Fibroblast of lung (primary cell): ENCODE results near the gene IGIP. TPM values are rescaled to one million over a fixed set of nuclear protein-coding genes. Genes with fewer than 3 reads are reported as not detected.
"Not testable (repeated sequence)": the region's sequence is repeated elsewhere in the genome, so short reads cannot be mapped to it uniquely, and the experiment has no call there.

Source experiments
- DNase-seq, 2 donors: peaks; one replicate each; pipeline versions ENCODE4 v3.0.0 to v3.0.0-alpha.2; 2010; ENCODE audit warnings: low read depth in 2 of 2
- H2AFZ ChIP-seq: 2 replicates; pipeline ENCODE4 v1.5.1; 2012; ENCODE audit warnings: low read length, control low read depth, inconsistent platforms
- H3K27ac ChIP-seq: 2 replicates; pipeline ENCODE4 v1.5.1; 2011; ENCODE audit warnings: low read length, control low read depth; ENCODE audit not compliant: insufficient read depth
- H3K27me3 ChIP-seq: 2 replicates; pipeline ENCODE4 v1.5.1; 2011; ENCODE audit warnings: mild to moderate bottlenecking, low read length; ENCODE audit not compliant: control insufficient read depth, insufficient read depth
- H3K36me3 ChIP-seq: 2 replicates; pipeline ENCODE4 v1.5.1; 2011; ENCODE audit warnings: low read length; ENCODE audit not compliant: control insufficient read depth, insufficient read depth
- H3K4me1 ChIP-seq: 2 replicates; pipeline ENCODE4 v1.5.1; 2011; ENCODE audit warnings: low read length; ENCODE audit not compliant: control insufficient read depth, insufficient read depth; ENCODE audit errors: extremely low read depth
- H3K4me2 ChIP-seq: 2 replicates; pipeline ENCODE4 v1.5.1; 2011; ENCODE audit warnings: low read length, control low read depth; ENCODE audit not compliant: insufficient read depth; ENCODE audit errors: extremely low read depth
- H3K4me3 ChIP-seq, 4 experiments: fragments of 200-600 bp in 1 of 4; sonication (generic) in 1 of 4; replicated peaks in 1 of 4; 2 replicates each; pipeline ENCODE4 v1.5.1; 2011 to 2016; ENCODE audit warnings: low read length in 4 of 4, low read depth in 3 of 4, mild to moderate bottlenecking in 3 of 4, control low read depth in 2 of 4, inconsistent platforms in 1 of 4, mixed read lengths in 1 of 4; ENCODE audit not compliant: insufficient read depth in 1 of 4; ENCODE audit errors: control extremely low read depth in 1 of 4
- H3K79me2 ChIP-seq: 2 replicates; pipeline ENCODE4 v1.5.1; 2012; ENCODE audit warnings: mild to moderate bottlenecking, low read length, inconsistent platforms; ENCODE audit not compliant: control insufficient read depth, insufficient read depth
- H3K9ac ChIP-seq: 2 replicates; pipeline ENCODE4 v1.5.1; 2011; ENCODE audit warnings: mild to moderate bottlenecking, low read length, control low read depth; ENCODE audit not compliant: insufficient read depth
- H3K9me3 ChIP-seq: 2 replicates; pipeline ENCODE4 v1.5.1; 2012; ENCODE audit warnings: low read depth, low read length; ENCODE audit not compliant: control insufficient read depth, insufficient read depth
- H4K20me1 ChIP-seq: 2 replicates; pipeline ENCODE4 v1.5.1; 2011; ENCODE audit warnings: low read length; ENCODE audit not compliant: control insufficient read depth, insufficient read depth; ENCODE audit errors: extremely low read depth
- EZH2 ChIP-seq: IDR thresholded peaks from 2 replicates; pipeline ENCODE4 v1.5.1; 2012; ENCODE audit warnings: low read length, control low read depth, mild to moderate bottlenecking; ENCODE audit errors: missing control alignments
- polyA plus RNA-seq, 2 donors: library from polyadenylated mRNA; depleted of rRNA in 1 of 2; stranded (reverse) in 1 of 2; unstranded in 1 of 2; fragments of >200 nt; gene quantifications; 2 replicates each; pipeline ENCODE4 v1.2.1, GENCODE V29; 2011 to 2012; ENCODE audit warnings: missing spikeins in 1 of 2
- total RNA-seq: library from RNA; depleted of rRNA; stranded (reverse); fragments of >200 nt; gene quantifications from 2 replicates; pipeline ENCODE4 v1.2.1, GENCODE V29; 2014
- TF ChIP-seq, protein P1 (sequence below), 2 donors: IDR thresholded peaks in 1 of 2; conservative IDR thresholded peaks in 1 of 2; 1 replicate in 1 of 2; 2 replicates in 1 of 2; pipeline ENCODE4 v1.5.1; 2011 to 2012; ENCODE audit warnings: low read length in 2 of 2, control low read depth in 1 of 2, inconsistent platforms in 1 of 2, low read depth in 1 of 2, mild to moderate bottlenecking in 1 of 2

The IGIP gene
- total and polyA plus RNA-seq, 2 donors (not counting 1 experiment from before 2014, with no cell fraction given): 3.8 to 11.7 TPM

DNA sequence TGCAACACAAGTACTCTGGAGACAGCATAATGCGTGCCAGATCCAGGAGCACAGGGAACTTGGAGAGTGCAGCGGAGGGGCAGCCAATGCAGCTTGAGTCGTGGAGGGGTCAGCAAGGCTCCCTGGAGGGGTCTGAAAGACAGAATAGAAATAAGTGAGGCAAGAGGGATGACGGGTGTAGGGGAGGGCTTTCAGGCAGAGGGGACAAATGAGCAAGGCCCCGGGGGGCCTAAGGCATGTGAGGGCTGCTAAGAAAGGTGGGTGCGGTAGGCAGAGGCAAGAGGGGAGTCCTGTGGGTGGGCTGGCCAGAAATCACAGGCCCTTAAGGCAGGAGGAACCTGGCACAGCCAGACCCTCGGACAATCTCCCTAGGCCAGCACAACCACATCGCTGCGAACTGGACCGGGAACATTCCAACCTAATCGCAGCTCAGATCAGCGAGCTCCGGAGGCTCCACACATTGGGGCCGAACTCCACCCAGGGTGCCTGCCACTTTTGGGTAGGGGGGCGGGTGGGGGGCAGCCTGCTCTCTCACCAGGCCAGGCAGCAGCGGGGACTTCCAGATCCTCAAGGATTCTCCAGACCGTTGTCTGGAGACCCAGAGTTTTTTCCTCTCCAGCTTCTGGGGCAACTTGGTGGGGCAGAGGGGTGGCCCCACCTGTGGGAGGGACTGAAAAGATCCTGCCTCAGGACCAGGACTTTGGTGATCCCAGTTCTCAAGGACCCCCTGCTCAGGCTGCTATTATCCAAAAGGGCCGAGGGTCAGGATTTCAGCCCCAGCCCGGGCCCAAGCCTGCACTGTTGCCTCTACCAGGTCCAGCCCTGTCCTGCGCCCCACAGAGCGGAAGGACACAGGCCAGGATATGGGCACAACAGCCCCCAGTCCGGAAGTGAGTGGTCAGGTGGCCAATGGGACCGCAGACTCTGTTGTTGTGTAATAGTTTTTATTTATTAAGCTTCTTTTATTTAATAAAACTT, 26.6 kb downstream of the IGIP start:
- Histone ChIP-seq H3K9me3 (no peaks in the 10 kb centered on the region), H3K4me3 (no peak overlapping the region), H3K9ac (no peak overlapping the region), H3K36me3 (no peaks in the 10 kb centered on the region), H3K4me2 (no peak overlapping the region), H3K27me3 (no peaks in the 10 kb centered on the region), H4K20me1 (no peaks in the 10 kb centered on the region), H3K27ac (no peak overlapping the region), H3K4me1 (peaks cover 3% of the 10 kb centered on the region), H2AFZ (no peak overlapping the region), H3K79me2 (no peaks in the 10 kb centered on the region)
- DNase-seq: no peak
- TF ChIP-seq, protein P1, sequence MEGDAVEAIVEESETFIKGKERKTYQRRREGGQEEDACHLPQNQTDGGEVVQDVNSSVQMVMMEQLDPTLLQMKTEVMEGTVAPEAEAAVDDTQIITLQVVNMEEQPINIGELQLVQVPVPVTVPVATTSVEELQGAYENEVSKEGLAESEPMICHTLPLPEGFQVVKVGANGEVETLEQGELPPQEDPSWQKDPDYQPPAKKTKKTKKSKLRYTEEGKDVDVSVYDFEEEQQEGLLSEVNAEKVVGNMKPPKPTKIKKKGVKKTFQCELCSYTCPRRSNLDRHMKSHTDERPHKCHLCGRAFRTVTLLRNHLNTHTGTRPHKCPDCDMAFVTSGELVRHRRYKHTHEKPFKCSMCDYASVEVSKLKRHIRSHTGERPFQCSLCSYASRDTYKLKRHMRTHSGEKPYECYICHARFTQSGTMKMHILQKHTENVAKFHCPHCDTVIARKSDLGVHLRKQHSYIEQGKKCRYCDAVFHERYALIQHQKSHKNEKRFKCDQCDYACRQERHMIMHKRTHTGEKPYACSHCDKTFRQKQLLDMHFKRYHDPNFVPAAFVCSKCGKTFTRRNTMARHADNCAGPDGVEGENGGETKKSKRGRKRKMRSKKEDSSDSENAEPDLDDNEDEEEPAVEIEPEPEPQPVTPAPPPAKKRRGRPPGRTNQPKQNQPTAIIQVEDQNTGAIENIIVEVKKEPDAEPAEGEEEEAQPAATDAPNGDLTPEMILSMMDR (conservative IDR thresholded peaks at IDR 0.05 in 1 of 2, IDR thresholded peaks at IDR 0.05 in 1 of 2; ENCODE audit: low read depth in 1 of 2, low read length in 2 of 2): no peak
- no peak for TF ChIP-seq EZH2

DNA sequence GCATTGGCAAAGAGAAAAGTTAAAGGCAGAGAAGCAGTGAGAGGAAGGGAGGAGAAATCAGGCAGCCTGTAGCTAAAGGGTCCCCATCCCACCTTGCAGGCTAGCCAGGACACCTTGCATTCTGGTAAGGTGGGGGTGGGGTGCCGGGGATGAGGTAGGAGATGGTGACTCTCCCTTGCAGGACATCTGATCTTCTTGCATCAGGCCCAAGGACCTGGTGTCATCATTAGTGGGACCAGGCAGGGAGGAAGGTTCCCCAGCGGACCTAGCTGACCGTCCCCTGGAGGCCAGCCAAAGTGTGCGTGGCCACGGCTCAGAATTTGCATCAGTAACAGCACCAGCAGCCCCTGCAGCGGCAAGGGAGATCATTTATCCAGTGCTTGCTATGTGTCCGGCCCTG, 27.5 kb downstream of the IGIP start:
- DNase-seq: no peak
- H3K27ac ChIP-seq: no peak overlapping the region
- TF ChIP-seq, protein P1 (conservative IDR thresholded peaks at IDR 0.05 in 1 of 2, IDR thresholded peaks at IDR 0.05 in 1 of 2; ENCODE audit: low read depth in 1 of 2, low read length in 2 of 2): no peak
- no peak for TF ChIP-seq EZH2
- no peak overlapping the region for H2AFZ ChIP-seq
- no peaks in the 10 kb centered on the region for H3K36me3 ChIP-seq
- no peaks in the 10 kb centered on the region for H3K9me3 ChIP-seq
- H3K4me1 ChIP-seq: peaks cover 3% of the 10 kb centered on the region
- no peak overlapping the region for H3K4me2 ChIP-seq
- H3K9ac ChIP-seq: no peak overlapping the region
- H3K4me3 ChIP-seq: no peak overlapping the region
- H3K79me2 ChIP-seq: no peaks in the 10 kb centered on the region
- no peaks in the 10 kb centered on the region for H3K27me3 ChIP-seq
- no peaks in the 10 kb centered on the region for H4K20me1 ChIP-seq

DNA sequence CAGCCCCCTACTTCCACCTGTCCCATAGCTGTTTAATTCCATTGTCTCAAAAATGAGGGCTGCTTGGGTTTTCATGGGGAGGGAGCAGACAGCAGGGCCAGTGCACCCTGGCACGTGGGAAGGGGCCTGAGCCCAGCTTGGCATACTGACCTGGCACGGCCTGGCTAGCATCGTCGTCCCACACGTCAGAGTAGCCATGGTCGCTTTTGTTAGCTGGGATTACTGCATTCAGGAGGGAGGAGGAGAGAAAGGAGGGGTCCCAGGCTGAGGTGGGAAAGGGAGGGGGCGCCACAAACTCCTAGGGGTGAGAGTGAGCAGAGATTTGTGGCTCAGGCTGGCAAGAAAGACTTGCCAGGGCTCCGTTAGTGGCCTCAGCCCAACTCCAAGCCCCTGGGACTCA, 28.2 kb downstream of the IGIP start:
- no peak for DNase-seq
- H3K4me3 ChIP-seq: no peak overlapping the region
- H3K9ac ChIP-seq: no peak overlapping the region
- no peak overlapping the region for H3K27ac ChIP-seq
- no peaks in the 10 kb centered on the region for H3K36me3 ChIP-seq
- peaks cover 3% of the 10 kb centered on the region for H3K4me1 ChIP-seq
- no peak overlapping the region for H3K4me2 ChIP-seq
- no peaks in the 10 kb centered on the region for H3K9me3 ChIP-seq
- H4K20me1 ChIP-seq: no peaks in the 10 kb centered on the region
- H3K27me3 ChIP-seq: no peaks in the 10 kb centered on the region
- no peaks in the 10 kb centered on the region for H3K79me2 ChIP-seq
- no peak for TF ChIP-seq EZH2
- TF ChIP-seq, protein P1 (conservative IDR thresholded peaks at IDR 0.05 in 1 of 2, IDR thresholded peaks at IDR 0.05 in 1 of 2; ENCODE audit: low read depth in 1 of 2, low read length in 2 of 2): no peak
- H2AFZ ChIP-seq: no peak overlapping the region

DNA sequence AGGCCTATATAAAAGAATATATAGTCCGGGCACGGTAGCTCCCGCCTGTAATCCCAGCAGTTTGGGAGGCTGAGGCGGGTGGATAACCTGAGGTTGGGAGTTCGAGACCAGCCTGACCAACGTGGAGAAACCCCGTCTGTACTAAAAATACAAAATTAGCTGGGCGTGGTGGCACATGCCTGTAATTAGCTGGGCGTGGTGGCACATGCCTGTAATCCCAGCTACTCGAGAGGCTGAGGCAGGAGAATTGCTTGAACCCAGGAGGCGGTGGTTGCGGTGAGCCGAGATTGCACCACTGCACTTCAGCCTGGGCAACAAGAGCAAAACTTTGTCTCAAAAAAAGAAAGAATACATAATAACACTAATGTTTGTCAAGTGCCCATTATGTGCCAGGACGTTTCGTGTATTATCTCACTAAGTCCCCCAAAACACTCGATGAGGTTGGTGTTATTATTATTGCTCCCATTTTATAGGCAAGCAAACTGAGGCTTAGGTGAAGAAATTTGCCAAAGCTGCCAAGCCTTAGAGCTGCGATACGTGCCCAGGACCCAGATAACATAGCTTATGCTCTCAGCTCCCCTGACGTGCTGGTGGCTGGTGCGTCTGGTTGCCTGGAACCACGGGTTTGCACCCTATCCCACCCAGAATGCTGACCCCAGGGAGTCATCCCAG, 29.1 kb downstream of the IGIP start:
- H3K4me3 ChIP-seq, H3K4me1 ChIP-seq, H3K79me2 ChIP-seq, DNase-seq, H4K20me1 ChIP-seq, H3K27me3 ChIP-seq, H2AFZ ChIP-seq, H3K27ac ChIP-seq, H3K9me3 ChIP-seq, H3K9ac ChIP-seq, H3K36me3 ChIP-seq, H3K4me2 ChIP-seq: not testable (repeated sequence)
